Neural progenitor cell (in vitro differentiated cells): ENCODE data around the gene ZDHHC13. TPM values are rescaled to one million over a fixed set of nuclear protein-coding genes. Genes with fewer than 3 reads are reported as not detected.

Experiments used
- DNase-seq: peaks from one replicate; pipeline ENCODE4 v3.0.0-alpha.2; 2016; ENCODE audit warnings: low spot score
- H2AFZ ChIP-seq: fragments of 200-600 bp; sonication (generic); replicated peaks from 2 replicates; pipeline ENCODE4 v1.6.1; 2016; ENCODE audit warnings: antibody characterized with exemption
- H3F3A ChIP-seq: fragments of 200-600 bp; sonication (generic); 2 replicates; pipeline ENCODE4 v1.6.1; 2016; ENCODE audit warnings: antibody characterized with exemption, low read depth
- H3K27ac ChIP-seq: fragments of 200-600 bp; sonication (generic); 2 replicates; pipeline ENCODE4 v1.5.1; 2016; ENCODE audit warnings: mild to moderate bottlenecking
- H3K27me3 ChIP-seq: fragments of 200-600 bp; sonication (generic); 2 replicates; pipeline ENCODE4 v1.6.1; 2016; ENCODE audit warnings: mild to moderate bottlenecking, moderate library complexity
- H3K36me3 ChIP-seq: fragments of 200-600 bp; sonication (generic); 2 replicates; pipeline ENCODE4 v1.5.1; 2016
- H3K4me1 ChIP-seq: fragments of 200-600 bp; sonication (generic); 2 replicates; pipeline ENCODE4 v1.6.1; 2016; ENCODE audit warnings: mixed run types
- H3K4me2 ChIP-seq: fragments of 200-600 bp; sonication (generic); 2 replicates; pipeline ENCODE4 v1.6.1; 2016
- H3K4me3 ChIP-seq: fragments of 200-600 bp; sonication (generic); 2 replicates; pipeline ENCODE4 v1.5.1; 2016
- H3K79me2 ChIP-seq: fragments of 200-600 bp; sonication (generic); 2 replicates; pipeline ENCODE4 v1.6.1; 2016; ENCODE audit warnings: low read depth
- H3K9ac ChIP-seq: fragments of 200-600 bp; sonication (generic); 2 replicates; pipeline ENCODE4 v1.6.1; 2016
- H3K9me3 ChIP-seq: fragments of 200-600 bp; sonication (generic); 2 replicates; pipeline ENCODE4 v1.5.1; 2016; ENCODE audit warnings: low read depth
- H4K20me1 ChIP-seq: fragments of 200-600 bp; sonication (generic); 2 replicates; pipeline ENCODE4 v1.6.1; 2016; ENCODE audit warnings: low read depth
- H3K27ac Mint-ChIP-seq: 3 replicates; pipeline ENCODE4 v1.8.0; 2021; ENCODE audit warnings: mixed read lengths
- H3K27me3 Mint-ChIP-seq: 2 replicates; pipeline ENCODE4 v1.8.0; 2022; ENCODE audit warnings: low read depth, mild to moderate bottlenecking, inconsistent platforms, moderate library complexity, mixed read lengths; ENCODE audit not compliant: insufficient read depth
- H3K36me3 Mint-ChIP-seq: 3 replicates; pipeline ENCODE4 v1.8.0; 2021; ENCODE audit warnings: mixed read lengths
- H3K4me1 Mint-ChIP-seq: 3 replicates; pipeline ENCODE4 v1.8.0; 2021; ENCODE audit warnings: mixed read lengths
- H3K4me3 Mint-ChIP-seq: 3 replicates; pipeline ENCODE4 v1.8.0; 2021; ENCODE audit warnings: mild to moderate bottlenecking, moderate library complexity, mixed read lengths
- H3K9me3 Mint-ChIP-seq: 3 replicates; pipeline ENCODE4 v1.8.0; 2020; ENCODE audit warnings: mixed read lengths
- CTCF ChIP-seq: fragments of 200-600 bp; sonication (generic); IDR thresholded peaks from 2 replicates; pipeline ENCODE4 v1.5.1; 2017; ENCODE audit warnings: antibody characterized with exemption, mild to moderate bottlenecking
- EZH2 ChIP-seq: fragments of 200-600 bp; sonication (generic); IDR thresholded peaks from 2 replicates; pipeline ENCODE4 v1.6.1; 2017; ENCODE audit warnings: antibody characterized with exemption, mild to moderate bottlenecking, moderate library complexity
- EZH2phosphoT487 ChIP-seq: fragments of 200-600 bp; sonication (generic); IDR thresholded peaks from 2 replicates; pipeline ENCODE4 v1.6.1; 2017; ENCODE audit warnings: antibody characterized with exemption
- total RNA-seq: library from RNA; depleted of rRNA; stranded (reverse); fragments of >200 nt; gene quantifications from 2 replicates; pipeline ENCODE4 v1.2.3, GENCODE V29; 2015; ENCODE audit warnings: low replicate concordance

Gene ZDHHC13
- total RNA-seq, 1 donor from 2014 or later, result 43.4 TPM

- H3F3A ChIP-seq, result no peaks in the 10 kb centered on the region
Observed at GRCh38 chr11:19162951-19163505, 46.1 kb downstream of the ZDHHC13 start.

DNA sequence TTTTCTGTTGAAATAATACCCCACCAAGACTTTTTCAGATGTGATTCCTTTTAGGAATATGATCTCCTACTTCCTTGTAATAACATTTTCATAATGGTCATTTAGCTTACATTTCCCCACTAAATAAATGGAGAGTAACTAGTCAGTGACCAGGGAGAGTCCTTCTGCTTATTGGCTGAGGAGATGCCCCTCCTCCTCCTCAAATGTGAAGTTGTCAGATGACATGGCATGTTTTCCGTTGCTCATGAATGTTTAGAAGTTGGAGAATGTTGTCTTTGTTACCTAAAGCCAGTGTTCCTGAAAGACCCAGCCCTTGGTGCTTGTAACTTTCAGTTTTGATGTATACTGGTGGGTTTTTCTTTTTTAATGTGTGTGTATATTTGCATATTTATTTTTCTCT is 46.6 kb downstream of the ZDHHC13 start:
- H3K4me3 Mint-ChIP-seq, result no peak overlapping the region
- peaks cover 4% of the 10 kb centered on the region for H3K36me3 Mint-ChIP-seq
- H3K9me3 ChIP-seq, result no peaks in the 10 kb centered on the region
- no peak overlapping the region for H3K27ac Mint-ChIP-seq
- no peaks in the 10 kb centered on the region for H3F3A ChIP-seq
- TF ChIP-seq EZH2 (no peak), CTCF (no peak), EZH2phosphoT487 (no peak)
- H3K36me3 ChIP-seq, result no peaks in the 10 kb centered on the region
- H3K27me3 Mint-ChIP-seq, result no peaks in the 10 kb centered on the region
- H3K4me1 ChIP-seq, result no peaks in the 10 kb centered on the region
- H3K9ac ChIP-seq, result no peak overlapping the region
- no peak overlapping the region for H2AFZ ChIP-seq
- DNase-seq, result no peak
- H3K4me1 Mint-ChIP-seq, result no peaks in the 10 kb centered on the region
- H3K4me2 ChIP-seq, result no peak overlapping the region
- no peaks in the 10 kb centered on the region for H3K9me3 Mint-ChIP-seq
- H3K79me2 ChIP-seq, result no peaks in the 10 kb centered on the region
- no peaks in the 10 kb centered on the region for H3K27me3 ChIP-seq
- H4K20me1 ChIP-seq, result no peaks in the 10 kb centered on the region
- H3K4me3 ChIP-seq, result no peak overlapping the region
- H3K27ac ChIP-seq, result no peak overlapping the region

More at GRCh38 chr11:19162951-19163505, 46.1 kb downstream of the ZDHHC13 start:
- no peaks in the 10 kb centered on the region for H3K9me3 Mint-ChIP-seq
- H3K4me1 Mint-ChIP-seq, result no peaks in the 10 kb centered on the region
- DNase-seq, result no peak
- Histone ChIP-seq H3K79me2 (no peaks in the 10 kb centered on the region), H3K9ac (no peak overlapping the region), H3K27me3 (no peaks in the 10 kb centered on the region), H3K36me3 (no peaks in the 10 kb centered on the region), H3K4me1 (no peaks in the 10 kb centered on the region), H3K4me3 (no peak overlapping the region), H4K20me1 (no peaks in the 10 kb centered on the region), H3K4me2 (no peak overlapping the region), H3K27ac (no peak overlapping the region), H2AFZ (no peak overlapping the region), H3K9me3 (no peaks in the 10 kb centered on the region)
- no peak for TF ChIP-seq CTCF
- TF ChIP-seq EZH2, result no peak
- TF ChIP-seq EZH2phosphoT487, result no peak
- no peaks in the 10 kb centered on the region for H3K27me3 Mint-ChIP-seq
- no peak overlapping the region for H3K27ac Mint-ChIP-seq
- H3K4me3 Mint-ChIP-seq, result no peak overlapping the region
- H3K36me3 Mint-ChIP-seq, result no peaks in the 10 kb centered on the region

DNA sequence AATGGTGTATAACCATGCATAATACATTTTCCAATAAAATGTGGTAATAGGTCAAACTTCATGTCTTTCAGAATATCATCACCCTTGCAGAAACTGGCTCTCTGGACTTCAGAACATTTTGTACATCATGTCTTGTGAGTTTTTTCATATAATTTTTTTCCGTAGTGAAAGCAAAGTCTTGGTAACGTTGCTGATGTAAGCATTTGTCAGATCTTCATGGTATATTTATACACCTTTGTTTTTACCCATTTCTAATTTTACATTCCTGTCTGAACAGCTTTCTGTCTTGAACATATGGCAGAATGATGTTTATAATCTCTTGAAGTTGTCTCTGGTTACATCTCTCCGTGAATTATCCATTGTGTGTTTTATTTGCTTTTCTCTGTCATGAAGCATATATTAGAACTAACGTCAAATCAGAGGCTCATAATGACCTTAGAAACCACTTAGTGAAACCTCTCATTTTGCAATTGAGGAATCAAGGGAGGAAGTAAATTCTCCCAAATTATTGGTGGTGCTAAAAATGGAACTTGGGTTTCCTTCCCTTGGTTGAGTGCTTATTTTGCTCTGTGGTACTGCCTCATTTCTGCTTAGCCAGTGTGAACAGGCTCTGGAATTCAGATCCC is 47.4 kb downstream of the ZDHHC13 start:
- no peaks in the 10 kb centered on the region for H3K4me1 ChIP-seq
- H3K27ac Mint-ChIP-seq, result no peak overlapping the region
- H3K4me3 Mint-ChIP-seq, result no peak overlapping the region
- DNase-seq, result no peak
- no peak overlapping the region for H3K4me3 ChIP-seq
- no peaks in the 10 kb centered on the region for H3K27me3 Mint-ChIP-seq
- H3F3A ChIP-seq, result no peaks in the 10 kb centered on the region
- H3K9ac ChIP-seq, result no peak overlapping the region
- no peaks in the 10 kb centered on the region for H4K20me1 ChIP-seq
- TF ChIP-seq EZH2phosphoT487 (no peak), CTCF (no peak), EZH2 (no peak)
- no peak overlapping the region for H3K27ac ChIP-seq
- H3K9me3 ChIP-seq, result no peaks in the 10 kb centered on the region
- H3K4me2 ChIP-seq, result no peak overlapping the region
- no peaks in the 10 kb centered on the region for H3K79me2 ChIP-seq
- no peaks in the 10 kb centered on the region for H3K9me3 Mint-ChIP-seq
- no peaks in the 10 kb centered on the region for H3K4me1 Mint-ChIP-seq
- H3K36me3 ChIP-seq, result no peaks in the 10 kb centered on the region
- no peak overlapping the region for H2AFZ ChIP-seq
- peaks cover 4% of the 10 kb centered on the region for H3K36me3 Mint-ChIP-seq
- H3K27me3 ChIP-seq, result no peaks in the 10 kb centered on the region
